K562 (cell line): ENCODE data around the gene CACNG6. TPM values are rescaled to one million over a fixed set of nuclear protein-coding genes. Genes with fewer than 3 reads are reported as not detected.
A peak's percentile ranks its signal among the peaks of the same experiment; 100 is the strongest.

ENCODE experiments used
- ATAC-seq: fragments of 200-7000 bp; cut with Tn5 transposase; 3 replicates; pipeline ENCODE4 v1.9.1; 2020; ENCODE audit warnings: moderate library complexity
- BruUV-seq: library from RNA; stranded (reverse); fragments of 400-500 nt; replicated peaks from 2 replicates; lab custom pipeline; 2021; lab: Mats Ljungman, UMichigan
- CTCF ChIA-PET: fragments of 300-600 bp; formaldehyde crosslinking; extraction: SDS; loops from one replicate; lab custom pipeline; 2021; ENCODE audit warnings: low intra/inter-chr PET ratio; lab: Yijun Ruan, JAX
- POLR2A ChIA-PET: fragments of 300-600, 350-650 bp; sonication (Branson Sonifier 250); formaldehyde crosslinking; extraction: SDS; loops from one replicate; lab custom pipeline; 2021; ENCODE audit warnings: antibody characterized with exemption, inconsistent platforms; lab: Yijun Ruan, JAX
- DNase-seq, 4 experiments: peaks; one replicate each; pipeline versions ENCODE4 v3.0.0 to v3.0.0-alpha.2; 2011 to 2018; ENCODE audit warnings: low spot score in 3 of 4, mixed read lengths in 3 of 4; ENCODE audit errors: extremely low read depth in 1 of 4
- FAIRE-seq: peaks from 2 replicates; lab custom pipeline; 2011; peaks lifted over from hg19 to GRCh38; lab: Jason Lieb, UNC
- H2AFZ ChIP-seq: 2 replicates; pipeline ENCODE4 v1.6.0; 2011; ENCODE audit warnings: low read depth, low read length, control low read depth, inconsistent platforms
- H3K27ac ChIP-seq: fragments of 200-600 bp; 3 replicates; pipeline ENCODE4 v1.8.0; 2011; ENCODE audit warnings: low read depth, mild to moderate bottlenecking, control low read depth, inconsistent platforms, low read length, moderate library complexity, mixed read lengths; ENCODE audit errors: extremely low read depth
- H3K27me3 ChIP-seq, 2 experiments: fragments of 300-600 bp in 1 of 2; 2 replicates in 1 of 2; 3 replicates in 1 of 2; pipeline versions ENCODE4 v1.6.0 to v1.8.0; 2011; ENCODE audit warnings: inconsistent platforms in 2 of 2, low read length in 2 of 2, mild to moderate bottlenecking in 1 of 2, mixed read lengths in 1 of 2, moderate library complexity in 1 of 2; ENCODE audit not compliant: control insufficient read depth in 2 of 2, insufficient read depth in 2 of 2
- H3K36me3 ChIP-seq: fragments of 300-600 bp; 3 replicates; pipeline ENCODE4 v1.8.0; 2011; ENCODE audit warnings: mild to moderate bottlenecking, low read length, inconsistent platforms; ENCODE audit not compliant: control insufficient read depth, insufficient read depth
- H3K4me1 ChIP-seq, 2 experiments: fragments of 200-600 bp in 1 of 2; replicated peaks in 1 of 2; 2 replicates in 1 of 2; 3 replicates in 1 of 2; pipeline versions ENCODE4 v1.5.1 to v1.8.0; 2011; ENCODE audit warnings: inconsistent platforms in 2 of 2, low read length in 2 of 2, mild to moderate bottlenecking in 1 of 2, mixed read lengths in 1 of 2, moderate library complexity in 1 of 2; ENCODE audit not compliant: control insufficient read depth in 2 of 2, insufficient read depth in 2 of 2
- H3K4me2 ChIP-seq: 2 replicates; pipeline ENCODE4 v1.6.1; 2011; ENCODE audit warnings: low read length, control low read depth, inconsistent platforms, mixed read lengths; ENCODE audit not compliant: insufficient read depth
- H3K4me3 ChIP-seq: fragments of 200-600 bp; sonication (generic), shearing (Covaris generic); 2 replicates; pipeline ENCODE4 v1.5.1; 2016; ENCODE audit warnings: control low read depth, inconsistent platforms
- H3K79me2 ChIP-seq: fragments of 200-600 bp; 3 replicates; pipeline ENCODE4 v1.8.0; 2011; ENCODE audit warnings: low read length, inconsistent platforms; ENCODE audit not compliant: control insufficient read depth, insufficient read depth
- H3K9ac ChIP-seq, 2 experiments: 2 replicates each; pipeline versions ENCODE4 v1.6.0 to v1.6.1; 2011; ENCODE audit warnings: low read depth in 2 of 2, low read length in 2 of 2, control low read depth in 1 of 2, inconsistent platforms in 1 of 2, mild to moderate bottlenecking in 1 of 2, mixed read lengths in 1 of 2; ENCODE audit not compliant: insufficient read depth in 1 of 2
- H3K9me1 ChIP-seq: one replicate; pipeline ENCODE4 v1.6.0; 2011; ENCODE audit warnings: inconsistent platforms, mild to moderate bottlenecking, low read length, moderate library complexity; ENCODE audit not compliant: control insufficient read depth, insufficient read depth
- H3K9me3 ChIP-seq: replicated peaks from 2 replicates; pipeline ENCODE4 v1.5.1; 2011; ENCODE audit warnings: low read depth, low read length, inconsistent platforms; ENCODE audit not compliant: control insufficient read depth, insufficient read depth
- H4K20me1 ChIP-seq: replicated peaks from 2 replicates; pipeline ENCODE4 v1.6.1; 2011; ENCODE audit warnings: low read length, inconsistent platforms, mixed read lengths; ENCODE audit not compliant: control insufficient read depth, insufficient read depth
- ATF7 ChIP-seq: fragments of 450-650 bp; IDR thresholded peaks from 2 replicates; pipeline ENCODE4 v1.7.1; 2014; ENCODE audit warnings: mild to moderate bottlenecking, moderate library complexity
- E2F5 ChIP-seq: sonication (generic); formaldehyde crosslinking; IDR thresholded peaks from 2 replicates; pipeline ENCODE4 v1.8.0; 2022; ENCODE audit warnings: mild to moderate bottlenecking, missing genetic modification reagents
- FOXP4 ChIP-seq: sonication (generic); formaldehyde crosslinking; IDR thresholded peaks from 2 replicates; pipeline ENCODE4 v1.8.0; 2022; ENCODE audit warnings: mild to moderate bottlenecking, missing genetic modification reagents, borderline replicate concordance
- LCOR ChIP-seq: sonication (generic); formaldehyde crosslinking; IDR thresholded peaks from 2 replicates; pipeline ENCODE4 v1.8.0; 2022; ENCODE audit warnings: mild to moderate bottlenecking, missing genetic modification reagents
- PHF8 ChIP-seq: fragments of 200-600 bp; sonication (generic); IDR thresholded peaks from 2 replicates; pipeline ENCODE4 v1.6.1; 2012; ENCODE audit warnings: mixed run types, mild to moderate bottlenecking, inconsistent platforms, low read length, moderate library complexity, borderline replicate concordance
- WGBS: fragments of 100-300 bp; shearing (Covaris generic); methylation state at CpG from one replicate; pipeline ENCODE4 v1.1.6; 2016; ENCODE audit warnings: low coverage, mixed read lengths; ENCODE audit not compliant: insufficient coverage; ENCODE audit errors: missing lambda C conversion rate; 5-methylcytosine and 5-hydroxymethylcytosine counted together
- in situ Hi-C: fragments of 300-500 bp; cut with MboI; formaldehyde crosslinking; loops from 4 replicates; pipeline ENCODE4 v1.15.0; 2018; ENCODE audit warnings: inconsistent platforms, mixed read lengths
- intact Hi-C: fragments of 100-400 bp; cut with micrococcal nuclease; formaldehyde crosslinking; loops from 2 replicates; pipeline ENCODE4 v1.14.2; 2022
- polyA plus RNA-seq, 8 experiments: library from polyadenylated mRNA; depleted of rRNA in 4 of 8; stranded (reverse) in 5 of 8; unstranded in 3 of 8; fragments of >200 nt; fragmentation: Nextera tagmentation in 2 of 8; fragmentation: Illumina TruSeq in 1 of 8; extraction: Ambion mirVana in 2 of 8; extraction: Trizol in 1 of 8; gene quantifications; 2 replicates each; pipeline versions ENCODE4 v1.2.1 to v1.2.3, GENCODE V29; 2011 to 2014; ENCODE audit warnings: inconsistent platforms in 1 of 8, missing spikeins in 1 of 8
- total RNA-seq, 7 experiments: library from RNA; depleted of rRNA in 6 of 7; stranded (reverse); fragments of >200 nt in 6 of 7; fragmentation: Illumina TruSeq in 2 of 7; extraction: Trizol in 2 of 7; gene quantifications; 2 replicates each; pipeline versions ENCODE4 v1.2.1 to v1.2.3, GENCODE V29; 2011 to 2021; ENCODE audit warnings: low replicate concordance in 1 of 7

Gene CACNG6
- total and polyA plus RNA-seq, 9 of the 15 experiments (the other 6 are each of a cell fraction or from before 2014, with no cell fraction given), result not detected

DNA sequence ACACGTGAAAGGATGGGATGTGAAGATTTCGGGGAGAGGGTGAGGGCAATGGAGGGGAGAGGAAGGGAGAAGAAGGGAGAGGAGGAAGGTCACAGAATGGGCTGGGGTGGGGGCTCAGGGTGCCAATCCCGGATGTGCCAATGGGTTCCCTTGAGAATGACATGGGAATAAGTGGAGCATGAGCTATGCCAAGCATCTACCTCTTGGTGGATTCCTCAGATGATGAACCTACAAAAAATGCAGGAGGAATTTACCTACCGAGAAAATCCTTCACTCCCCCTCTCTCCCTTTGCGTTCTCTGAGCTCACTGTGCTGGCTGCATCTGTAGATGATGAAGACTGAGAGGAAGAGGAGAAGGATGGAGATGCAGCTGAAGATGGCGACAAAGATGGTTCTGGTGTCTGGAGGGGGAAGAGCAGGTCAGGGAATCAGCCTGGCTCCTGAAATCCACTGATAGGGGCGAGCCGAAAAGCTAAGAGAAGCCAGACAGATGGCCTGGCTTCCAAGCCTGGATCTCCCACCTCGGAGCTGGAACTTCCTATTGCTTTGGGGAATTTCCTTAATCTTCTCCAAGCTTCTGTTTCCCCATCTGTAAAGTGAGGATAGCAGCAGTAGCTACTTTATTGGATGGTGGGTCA, 50.7 kb downstream of the CACNG6 start:
- no peaks in the 10 kb centered on the region for H3K79me2 ChIP-seq
- ATAC-seq, result no peak

More for the DNA sequence above, 50.7 kb downstream of the CACNG6 start:
- BruUV-seq, result no TSS peak
- ChIA-PET CTCF (interaction anchor here (0.6 kb wide), 1 partner anchor 308 kb away, joined by 3 read pairs; no protein-coding TSS in a partner anchor), POLR2A (interaction anchor here (1.0 kb wide), 1 partner anchor 37 kb away, joined by 3 read pairs; no protein-coding TSS in a partner anchor)
- TF ChIP-seq FOXP4 (CRISPR knock-in tag), result no peak
- TF ChIP-seq LCOR (CRISPR knock-in tag), result no peak
- TF ChIP-seq PHF8, result no peak
- no peak for TF ChIP-seq E2F5 (CRISPR knock-in tag)
- TF ChIP-seq ATF7, result no peak
- no peak overlapping the region for H2AFZ ChIP-seq
- H3K4me2 ChIP-seq, result no peak overlapping the region
- H3K9ac ChIP-seq, result no peak overlapping the region
- peaks cover 12 to 33% of the 10 kb centered on the region in 2 experiments; a peak in 4 of 5 replicates for H3K27me3 ChIP-seq
- no peaks in the 10 kb centered on the region for H4K20me1 ChIP-seq
- no peaks in the 10 kb centered on the region for H3K9me1 ChIP-seq
- no peaks in the 10 kb centered on the region; a peak in 1 of 5 replicates for H3K4me1 ChIP-seq
- no peak overlapping the region for H3K4me3 ChIP-seq
- in situ Hi-C loops, result no loop called here
- 2% methylated on average over 9 of the region's 9 CpGs for WGBS
- peak in 3 of 4 experiments; percentile 1 to 2 (median 1) for DNase-seq
- H3K36me3 ChIP-seq, result no peaks in the 10 kb centered on the region
- intact Hi-C loops, result no loop called here
- FAIRE-seq, result no peak
- H3K27ac ChIP-seq, result no peak overlapping the region
- H3K9me3 ChIP-seq, result no peaks in the 10 kb centered on the region
